COR-L47 (cell line): ENCODE data around the gene PRKCE.

Experiments used
- DNase-seq: peaks from one replicate; lab custom pipeline; 2025; lab: John Stamatoyannopoulos, UW

The PRKCE gene

GRCh38 chr2:46147626-46148368, 496.3 kb downstream of the PRKCE start:
- DNase-seq = no peak

DNA sequence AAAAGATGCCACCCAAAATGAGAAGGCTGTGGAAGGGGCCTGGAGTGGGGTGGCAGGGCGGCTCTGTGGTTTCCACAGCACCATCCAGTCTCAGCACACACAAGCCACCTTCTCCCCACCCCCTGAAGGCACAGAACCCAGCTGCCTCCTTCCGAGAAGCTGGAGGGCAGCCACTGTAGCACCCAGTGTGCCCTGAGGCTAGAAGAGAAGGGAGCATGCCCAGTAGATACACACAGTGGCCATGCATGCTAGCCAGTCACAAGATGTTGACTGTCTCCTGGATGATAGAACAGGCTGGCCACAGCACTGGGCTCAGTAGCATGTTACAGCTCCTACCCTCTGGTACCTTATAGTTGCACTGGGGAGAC, 496.9 kb downstream of the PRKCE start:
- DNase-seq = no peak

- no peak for DNase-seq
Measured at GRCh38 chr2:46150445-46150955, 499.0 kb downstream of the PRKCE start.

DNA sequence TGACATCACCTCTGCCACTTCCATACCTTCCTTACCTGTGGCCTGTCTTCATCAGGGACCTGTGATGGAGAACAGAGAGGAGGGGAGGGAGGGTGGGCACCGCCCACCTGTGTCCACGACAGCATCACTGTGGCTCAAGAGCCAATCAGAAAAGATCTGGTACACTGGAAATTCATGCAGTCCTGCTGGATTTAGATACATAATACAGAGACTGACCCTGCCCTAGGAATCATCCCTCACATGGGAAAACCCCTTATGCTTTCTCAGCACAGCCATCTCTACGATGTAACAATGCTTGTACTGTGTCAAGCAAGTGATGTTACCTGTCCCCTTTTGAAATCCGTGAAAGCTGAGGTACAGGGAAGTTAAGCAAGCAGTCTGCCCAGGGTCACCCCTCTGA, 500.1 kb downstream of the PRKCE start:
- DNase-seq = no peak

GRCh38 chr2:46153996-46154753, 502.7 kb downstream of the PRKCE start:
- no peak for DNase-seq

- DNase-seq = no peak
Measured at GRCh38 chr2:46157072-46157965, 505.8 kb downstream of the PRKCE start.

GRCh38 chr2:46157966-46158310, 506.5 kb downstream of the PRKCE start:
- DNase-seq = no peak

DNA sequence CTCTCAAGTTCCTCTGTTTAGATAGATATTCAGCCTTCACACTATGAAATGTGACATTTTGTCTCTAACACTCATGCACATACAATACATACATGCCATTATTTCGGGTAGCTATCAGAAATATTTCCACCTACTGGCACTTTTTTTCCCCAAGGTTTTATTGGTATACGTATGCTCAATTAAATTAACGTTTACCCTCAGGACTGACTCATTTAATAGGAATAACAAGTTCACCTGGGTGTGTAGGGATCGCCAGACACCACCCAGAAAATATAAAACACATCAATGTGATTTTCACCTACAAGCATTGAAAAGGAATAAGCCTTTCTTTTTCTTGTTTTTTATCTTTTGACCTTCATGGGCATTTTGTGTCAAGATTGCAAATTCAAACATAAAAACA, 507.2 kb downstream of the PRKCE start:
- no peak for DNase-seq

DNA sequence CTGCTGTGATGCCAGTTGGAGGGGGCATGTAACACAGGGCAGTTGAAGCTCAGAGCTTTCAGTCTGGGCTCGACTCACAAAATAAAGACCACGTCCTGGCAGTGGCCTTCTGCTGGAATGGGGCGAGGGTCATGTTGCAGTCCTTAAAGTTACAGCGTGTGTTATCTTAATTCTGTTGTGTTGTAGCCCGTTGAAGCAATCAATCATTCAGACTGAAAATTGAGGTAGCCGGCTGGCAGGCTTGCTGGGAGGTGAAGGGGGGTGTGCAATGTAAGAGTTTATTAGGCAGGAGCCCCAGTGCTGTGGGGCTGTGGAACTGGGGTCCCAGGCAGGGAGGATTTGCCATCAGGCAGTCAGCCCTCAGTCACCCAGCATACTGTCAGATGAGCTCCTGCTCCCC, 508.9 kb downstream of the PRKCE start:
- no peak for DNase-seq

GRCh38 chr2:46161315-46161714, 509.8 kb downstream of the PRKCE start:
- no peak for DNase-seq

- DNase-seq = no peak
Measured at GRCh38 chr2:46161911-46162310, 510.4 kb downstream of the PRKCE start.

DNA sequence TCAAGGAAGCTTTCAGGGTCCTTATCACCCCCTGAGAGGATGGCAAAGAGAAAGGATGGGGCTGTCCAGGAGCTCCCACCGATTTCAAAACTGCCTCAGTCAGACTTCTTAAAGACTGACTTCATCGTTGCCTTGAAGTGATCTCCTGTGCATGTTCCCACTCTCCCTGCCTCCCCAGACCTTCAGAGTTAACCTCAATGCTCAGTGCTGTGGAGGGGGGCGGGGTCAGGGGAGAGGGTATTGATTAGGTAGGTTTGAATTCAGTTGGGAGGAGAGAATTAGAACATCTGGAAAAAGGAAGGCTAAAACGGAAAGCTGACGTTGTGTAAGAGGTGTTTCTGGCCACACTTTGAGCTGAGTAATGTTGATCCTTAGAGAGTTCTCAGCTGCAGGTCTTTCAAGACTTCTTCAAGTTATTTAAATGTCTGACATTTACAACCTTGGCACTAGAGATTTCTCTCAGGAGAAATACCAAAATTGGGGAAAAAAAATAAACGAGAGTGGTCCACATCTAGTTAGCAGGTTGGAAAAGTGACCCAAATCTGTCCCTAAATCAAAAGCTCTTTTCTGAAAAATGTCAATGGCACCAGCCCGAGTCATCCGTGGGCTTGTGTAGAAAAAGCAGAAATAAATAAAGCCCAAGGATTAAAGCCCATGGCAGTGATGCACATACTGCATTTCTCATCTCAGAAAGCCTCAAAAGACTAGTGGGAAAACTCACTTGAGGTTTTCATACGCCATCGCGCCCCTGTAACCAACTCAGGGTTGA, 511.0 kb downstream of the PRKCE start:
- no peak for DNase-seq

DNA sequence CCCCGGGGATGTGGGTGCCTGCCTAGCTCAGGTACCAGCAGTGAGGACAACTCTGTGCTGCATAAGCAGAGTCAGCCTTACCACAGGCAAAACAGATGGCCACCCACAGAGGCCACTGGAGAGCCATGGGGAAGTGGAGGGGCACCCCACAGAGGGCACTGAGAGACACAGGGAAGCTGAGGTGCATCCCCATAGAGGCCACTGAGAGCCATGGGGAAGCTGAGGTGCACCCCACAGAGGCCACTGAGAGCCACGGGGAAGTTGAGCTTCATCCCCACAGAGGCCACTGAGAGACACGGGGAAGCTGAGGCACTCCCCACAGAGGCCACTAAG, 511.6 kb downstream of the PRKCE start:
- DNase-seq = no peak

DNA sequence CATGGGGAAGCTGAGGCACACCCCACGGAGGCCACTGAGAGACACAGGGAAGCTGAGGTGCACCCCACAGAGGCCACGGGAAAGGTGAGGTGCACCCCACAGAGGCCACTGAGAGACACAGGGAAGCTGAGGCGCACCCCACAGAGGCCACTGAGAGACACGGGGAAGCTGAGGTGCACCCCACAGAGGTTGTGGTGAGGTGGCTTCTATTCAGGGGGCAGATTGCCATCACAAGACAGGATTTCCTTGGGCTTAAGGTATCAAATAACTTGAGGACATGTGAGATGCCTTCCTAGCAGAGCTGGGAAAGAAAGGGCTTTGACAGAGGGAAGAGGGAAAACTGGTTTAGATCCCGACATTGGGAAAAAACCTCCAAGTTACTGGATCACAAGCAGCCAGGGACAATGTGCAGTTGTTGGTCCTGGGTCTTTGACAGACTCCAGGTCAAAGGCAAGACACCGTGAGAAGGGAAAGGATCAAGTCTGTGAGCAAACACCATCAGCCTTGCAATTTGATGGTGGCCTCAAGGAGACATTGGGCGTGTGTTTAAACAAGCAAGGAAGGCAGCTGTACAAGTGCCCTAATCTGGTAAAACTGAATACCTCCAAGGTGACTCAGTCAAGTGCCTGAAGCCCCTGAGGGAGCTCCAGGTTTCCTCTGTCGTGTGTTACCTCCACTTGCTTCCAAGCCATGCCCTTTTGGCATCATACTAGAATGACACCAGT, 512.5 kb downstream of the PRKCE start:
- DNase-seq = no peak

DNA sequence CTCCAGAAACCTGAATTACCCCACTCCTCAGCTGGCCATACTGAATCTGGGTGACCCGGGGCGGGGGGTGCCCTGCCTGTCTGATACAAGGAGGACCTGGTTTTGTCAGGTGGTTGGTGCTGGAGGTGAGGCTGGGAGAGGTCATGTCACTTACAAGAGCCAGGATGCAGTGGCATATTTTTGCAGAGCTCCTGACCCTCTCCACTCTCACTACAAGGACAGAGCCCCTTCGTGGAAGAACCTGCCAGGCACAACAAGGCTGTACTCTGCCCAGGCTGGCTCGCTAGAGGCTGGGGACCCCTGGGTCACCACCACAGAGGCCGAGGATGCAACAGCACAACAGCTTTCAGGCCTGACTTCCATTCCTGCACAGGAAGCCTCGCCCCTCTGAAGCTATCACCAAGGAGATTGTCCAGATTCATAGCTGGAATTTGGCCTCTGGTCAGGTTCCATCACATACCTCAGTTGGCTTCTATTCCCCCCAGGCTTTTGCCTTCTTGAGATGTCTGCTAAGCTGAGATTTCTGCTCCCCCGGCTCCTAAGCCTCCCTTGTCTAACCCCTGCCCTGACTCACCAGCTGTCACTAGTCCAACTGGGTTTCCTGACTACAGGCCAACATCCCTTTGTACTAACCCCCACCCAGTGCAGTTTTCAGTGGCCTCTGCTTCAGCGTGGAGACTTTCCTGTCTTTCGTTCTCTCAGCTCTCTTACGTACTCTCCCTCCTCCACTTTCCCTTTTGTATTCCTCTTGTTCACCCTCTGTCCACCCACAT, 513.2 kb downstream of the PRKCE start:
- DNase-seq = no peak

DNA sequence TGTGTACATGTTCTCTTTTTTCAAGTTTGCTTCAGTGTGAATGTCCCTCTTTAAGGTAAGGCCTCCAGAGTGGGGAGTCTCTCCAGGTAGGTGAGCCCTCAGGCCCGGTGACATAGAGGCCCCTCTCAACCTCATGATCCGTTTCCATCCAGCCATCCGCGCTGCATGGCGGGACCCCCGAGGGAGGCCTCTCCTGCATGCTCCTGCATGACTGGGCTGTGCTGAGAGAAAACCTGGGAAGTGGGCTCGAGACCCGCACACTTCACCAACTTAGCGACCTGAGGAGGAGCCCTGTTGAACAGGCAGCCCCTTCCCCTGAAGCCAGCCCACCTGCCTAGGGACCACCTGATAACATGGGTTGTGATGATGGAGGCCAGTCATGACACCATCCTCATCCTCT, 514.4 kb downstream of the PRKCE start:
- DNase-seq = no peak

GRCh38 chr2:46167406-46167805, 515.9 kb downstream of the PRKCE start:
- no peak for DNase-seq

DNA sequence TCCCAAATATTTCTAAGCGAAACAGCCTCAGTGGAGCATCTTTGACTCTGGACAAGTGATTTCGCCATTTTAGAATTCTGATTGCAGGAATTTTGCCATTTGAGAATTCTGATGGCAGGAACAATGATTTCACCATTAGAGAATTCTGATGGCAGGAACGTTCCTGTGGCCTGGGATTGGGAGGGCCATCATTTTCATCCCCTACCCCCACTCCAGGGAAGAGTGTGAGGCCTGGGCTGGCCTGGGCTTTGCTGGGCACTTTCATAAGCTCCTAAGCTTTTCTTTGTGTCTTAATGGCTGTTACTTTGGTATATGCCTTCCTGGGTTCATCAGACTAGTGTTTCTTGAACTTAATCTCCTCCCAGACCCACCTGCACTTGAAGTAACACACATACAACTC, 516.4 kb downstream of the PRKCE start:
- DNase-seq = no peak

DNA sequence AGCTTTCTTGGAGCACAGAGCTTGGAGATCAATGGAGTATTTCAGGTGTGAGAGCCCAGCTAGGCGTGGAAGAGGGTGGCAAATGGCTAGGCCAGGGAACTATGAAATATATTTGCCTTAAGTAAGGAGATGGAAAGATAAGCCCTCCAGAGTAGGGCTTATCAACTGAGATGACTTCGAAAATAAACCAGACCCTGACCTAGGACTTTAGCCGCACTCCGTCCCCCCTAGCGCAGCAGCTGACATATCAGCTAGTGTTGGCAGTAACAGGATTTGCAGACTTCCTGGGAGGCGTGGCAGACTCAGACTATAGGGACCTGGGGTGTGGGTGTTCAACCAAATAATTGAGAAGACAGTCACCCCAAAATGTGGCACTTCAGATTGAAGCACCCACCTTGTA, 518.0 kb downstream of the PRKCE start:
- DNase-seq = no peak

DNA sequence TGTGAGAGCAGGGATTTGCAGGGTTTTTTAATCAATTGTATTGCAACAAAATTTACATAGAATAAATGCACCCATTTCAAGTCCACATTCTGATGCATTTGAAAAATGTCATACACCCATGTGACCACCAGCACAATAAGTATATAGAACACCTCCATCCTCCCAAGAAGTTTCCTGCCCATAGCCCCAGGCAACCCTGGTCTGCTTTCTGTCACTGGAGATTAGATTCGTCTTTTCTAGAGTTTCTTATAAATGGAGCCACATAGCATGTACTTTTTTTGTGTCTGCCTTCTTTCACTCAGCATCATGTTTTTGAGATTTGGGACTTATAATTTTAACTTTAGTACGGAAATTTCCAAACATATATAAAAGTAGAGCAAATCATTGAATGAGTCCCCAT, 518.6 kb downstream of the PRKCE start:
- no peak for DNase-seq
